Left renal pelvis (tissue), 4 donors: Measurements from ENCODE around the gene MRAS. TPM values are rescaled to one million over a fixed set of nuclear protein-coding genes. Genes with fewer than 3 reads are reported as not detected.

Source experiments
- DNase-seq, 4 donors: peaks; one replicate each; pipeline ENCODE4 v3.0.0-alpha.2; 2013; ENCODE audit warnings: low read depth in 4 of 4, low spot score in 3 of 4
- polyA plus RNA-seq, 4 donors: library from polyadenylated mRNA; unstranded; fragments of 120-200 nt; gene quantifications; one replicate each; pipeline ENCODE4 v1.2.1, GENCODE V29; 2013; ENCODE audit not compliant: insufficient read length in 4 of 4

MRAS gene
- 10 to 100 TPM; 30.0 to 34.8 (median 31.7) TPM for polyA plus RNA-seq

DNA sequence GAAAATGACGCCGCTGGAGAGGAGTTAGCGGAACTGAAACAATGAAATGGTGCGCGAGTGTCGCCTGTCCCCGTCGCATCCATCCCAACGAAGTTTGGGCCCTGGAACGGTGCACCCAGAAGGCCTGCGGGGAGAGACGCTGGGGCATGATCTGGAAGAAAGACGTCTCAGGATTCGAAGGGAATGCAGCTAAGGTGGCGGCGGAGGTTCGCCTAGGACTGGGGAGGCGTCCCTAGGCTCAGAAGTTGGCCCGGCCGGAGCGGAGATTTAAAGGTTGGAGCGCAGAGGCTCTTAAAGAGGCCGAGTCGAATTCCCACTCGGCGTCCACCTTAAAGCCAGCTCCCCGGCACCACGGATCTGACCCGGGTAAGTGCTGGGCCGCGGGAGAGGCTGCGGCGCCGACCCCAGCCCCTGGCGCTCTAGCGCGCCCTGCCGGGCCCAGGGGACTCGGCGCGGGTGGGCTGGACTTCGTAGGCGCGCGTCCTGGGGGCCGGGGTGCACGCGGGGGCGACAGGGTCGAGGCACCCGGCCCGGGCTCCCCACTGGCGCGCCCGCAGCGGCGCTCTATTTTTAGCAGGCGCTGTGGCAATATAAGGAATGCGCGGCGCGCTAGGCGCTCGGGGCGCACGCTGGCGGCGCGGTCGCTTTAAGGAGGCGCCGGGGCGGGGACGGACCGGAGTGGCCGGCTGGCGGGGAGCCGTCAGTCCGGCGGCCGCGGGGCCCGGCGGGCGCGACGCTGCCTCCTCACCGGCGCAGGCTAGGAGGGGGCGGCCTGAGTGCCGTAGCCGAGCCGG lies at the start of gene MRAS:
TSS of gene MRAS (plus strand) at position 620 of the 794 bp plus-strand sequence. CDS start 24,305 bp downstream, outside the sequence.
- DNase-seq: peak in 2 of 4 donors; percentile 41 to 57

DNA sequence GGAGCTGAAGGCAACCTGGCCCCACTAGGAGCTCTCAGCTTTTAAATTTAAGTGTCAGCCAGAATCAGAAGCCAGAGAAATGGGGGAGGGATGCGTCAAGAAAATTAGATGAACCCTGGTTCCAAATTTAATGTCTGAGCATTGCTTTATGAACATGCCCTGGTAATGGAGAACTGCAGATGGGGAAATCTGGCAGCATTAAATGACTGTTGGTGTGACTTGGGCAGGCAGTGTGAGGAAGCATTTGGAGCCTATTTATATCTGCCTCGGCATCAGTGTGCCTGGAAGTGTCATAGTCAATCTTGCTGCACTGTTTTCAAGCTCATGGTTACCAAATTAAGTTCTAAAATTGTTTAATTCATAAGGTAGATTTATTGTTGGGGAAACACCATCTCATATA lies 47.7 kb upstream of the MRAS start:
- DNase-seq: no peak

DNA sequence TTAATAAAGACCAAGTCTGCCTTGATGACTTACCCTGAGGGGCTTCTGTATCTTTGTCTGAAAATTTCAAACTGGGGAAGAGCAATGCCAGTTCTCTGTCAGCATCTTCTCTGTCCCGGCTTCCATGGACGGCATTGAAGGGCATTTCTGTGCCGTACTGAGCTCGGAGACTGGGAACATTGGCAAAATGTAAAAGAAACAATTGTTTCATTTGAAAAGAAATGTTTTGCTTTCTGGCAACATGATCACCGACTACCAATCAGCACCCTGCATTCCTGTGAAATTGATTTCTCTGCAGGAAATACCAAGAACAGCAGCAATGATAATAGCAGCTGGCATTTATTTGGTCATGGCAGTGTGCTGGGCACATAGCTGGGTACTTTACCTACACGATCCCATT lies 44.9 kb upstream of the MRAS start:
- no peak for DNase-seq

DNA sequence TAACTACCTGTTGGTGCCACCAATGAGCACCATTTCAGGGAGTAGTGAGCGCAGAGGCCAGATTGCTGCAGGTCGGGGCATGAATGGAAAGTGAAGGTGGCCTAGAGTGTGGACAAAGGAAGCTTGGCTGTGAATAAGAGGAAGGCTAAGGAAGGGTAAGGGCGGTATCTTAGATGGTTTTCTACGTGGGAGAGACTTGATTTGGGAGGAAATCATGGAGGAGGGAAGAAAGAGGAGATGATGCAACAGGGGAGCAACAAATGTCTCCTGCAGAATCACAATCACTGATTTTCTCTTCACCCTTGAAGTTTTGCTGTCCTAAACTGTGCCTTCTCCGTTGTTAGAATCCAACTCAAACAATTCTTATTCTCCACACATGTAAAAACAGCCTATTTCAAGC lies 40.5 kb upstream of the MRAS start:
- no peak for DNase-seq

DNA sequence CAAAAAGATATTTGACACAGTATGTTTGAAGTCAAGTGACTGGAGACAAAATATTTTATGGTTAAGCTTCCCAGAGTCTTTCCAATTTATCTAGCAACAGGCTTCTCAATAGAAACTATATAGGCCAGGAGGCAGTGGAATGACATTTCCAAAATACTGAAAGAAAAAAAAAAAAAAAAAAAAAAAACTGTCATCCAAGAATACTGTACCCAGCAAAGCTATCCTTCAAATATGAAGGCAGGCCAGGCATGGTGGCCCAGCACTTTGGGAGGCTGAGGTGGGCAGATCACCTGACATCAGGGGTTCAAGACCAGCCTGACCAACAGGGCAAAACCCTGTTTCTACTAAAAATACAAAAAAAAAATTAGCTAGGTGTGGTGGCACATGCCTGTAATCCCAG lies 39.6 kb upstream of the MRAS start:
- no peak for DNase-seq

DNA sequence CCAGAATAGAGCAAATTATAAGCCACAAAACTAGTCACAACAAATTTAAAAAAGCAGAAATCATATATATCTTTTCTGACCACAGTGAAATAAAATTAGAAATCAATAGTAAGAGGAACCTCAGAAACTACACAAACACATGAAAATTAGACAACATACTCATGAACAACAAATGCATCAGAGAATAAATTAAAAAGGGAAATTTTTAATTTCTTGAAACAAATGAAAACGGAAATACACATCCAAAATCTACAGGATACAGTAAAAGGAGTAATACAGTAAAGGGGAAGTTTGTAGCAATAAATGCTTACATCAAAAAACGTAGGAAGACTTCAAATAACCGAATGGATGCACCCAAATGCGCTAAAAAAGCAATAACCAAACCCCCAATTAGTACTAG lies 37.9 kb upstream of the MRAS start:
- no peak for DNase-seq

DNA sequence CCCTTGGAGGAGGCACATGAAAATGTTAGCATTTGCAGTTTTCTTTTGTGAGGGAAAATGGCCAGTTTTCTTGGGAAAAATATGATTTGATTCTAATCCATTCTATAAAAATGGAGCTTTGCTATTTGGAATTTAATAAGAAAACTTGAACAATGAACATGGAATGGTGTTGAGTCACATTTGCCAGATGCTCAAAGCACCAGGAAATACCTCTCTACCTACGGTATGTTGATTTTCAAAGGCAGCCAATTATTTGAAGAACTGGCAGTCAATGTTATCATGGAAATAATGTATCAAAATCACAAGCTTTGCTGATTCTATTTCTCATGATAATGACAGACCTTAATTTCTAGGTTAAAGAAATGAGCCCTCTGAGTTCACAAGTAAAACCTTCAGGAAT lies 33.6 kb upstream of the MRAS start:
- DNase-seq: no peak

DNA sequence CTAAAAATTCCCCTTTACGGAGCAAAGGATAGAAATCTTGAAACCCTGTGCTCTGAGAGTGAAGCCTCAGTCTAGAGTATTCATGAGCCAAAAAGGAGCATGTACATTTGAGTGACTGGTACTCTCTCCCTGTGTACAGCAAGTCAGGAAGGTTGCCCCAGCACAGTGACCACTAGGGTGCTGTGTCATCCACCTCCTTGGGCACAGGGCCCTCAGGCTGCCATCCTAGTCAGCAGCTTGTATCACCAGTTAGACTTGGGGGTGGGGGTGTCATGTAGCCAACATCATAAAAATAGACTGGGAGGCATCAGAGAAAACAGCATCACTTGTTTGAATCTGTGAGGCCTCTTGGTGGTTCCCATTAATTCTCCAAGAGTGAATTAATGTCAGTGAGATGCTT lies 30.7 kb upstream of the MRAS start:
- no peak for DNase-seq

DNA sequence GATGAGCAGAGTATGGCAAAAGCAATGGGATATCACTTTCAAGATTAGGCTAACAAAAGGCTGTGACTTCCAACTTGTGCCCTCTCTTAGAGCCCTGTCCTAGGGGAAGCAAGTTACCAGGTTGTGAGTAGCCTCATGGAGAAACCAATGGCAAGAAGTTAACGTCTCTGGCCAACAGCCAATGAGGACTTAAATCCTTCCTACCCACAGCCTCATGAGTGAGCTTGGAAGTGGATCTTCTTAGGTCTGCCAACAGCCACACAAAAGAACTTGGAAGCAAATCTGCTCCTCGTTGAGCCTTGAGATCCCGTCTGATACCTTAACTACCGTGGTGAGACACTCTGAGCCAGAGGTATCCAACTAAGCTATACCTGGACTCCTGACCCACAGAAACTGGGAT lies 24.4 kb upstream of the MRAS start:
- no peak for DNase-seq

DNA sequence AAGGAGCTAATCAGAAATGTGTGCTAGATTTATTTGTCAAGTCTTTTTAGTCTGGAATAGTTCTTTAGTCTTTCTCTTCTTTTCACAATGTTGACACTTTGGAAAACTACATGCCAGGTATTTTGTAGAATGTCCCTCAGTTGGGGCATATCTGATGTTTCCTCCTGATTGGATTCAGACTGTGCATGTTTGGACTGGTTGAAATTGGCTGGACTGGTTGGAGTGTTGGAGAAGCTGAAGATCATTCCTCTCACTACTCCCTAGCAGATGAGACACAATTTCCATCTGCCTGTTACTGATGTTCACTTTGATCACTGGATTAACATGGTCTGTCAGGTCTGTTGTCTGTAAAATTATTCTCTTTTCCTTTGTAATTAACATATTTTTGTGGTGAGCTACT lies 22.4 kb upstream of the MRAS start:
- no peak for DNase-seq

DNA sequence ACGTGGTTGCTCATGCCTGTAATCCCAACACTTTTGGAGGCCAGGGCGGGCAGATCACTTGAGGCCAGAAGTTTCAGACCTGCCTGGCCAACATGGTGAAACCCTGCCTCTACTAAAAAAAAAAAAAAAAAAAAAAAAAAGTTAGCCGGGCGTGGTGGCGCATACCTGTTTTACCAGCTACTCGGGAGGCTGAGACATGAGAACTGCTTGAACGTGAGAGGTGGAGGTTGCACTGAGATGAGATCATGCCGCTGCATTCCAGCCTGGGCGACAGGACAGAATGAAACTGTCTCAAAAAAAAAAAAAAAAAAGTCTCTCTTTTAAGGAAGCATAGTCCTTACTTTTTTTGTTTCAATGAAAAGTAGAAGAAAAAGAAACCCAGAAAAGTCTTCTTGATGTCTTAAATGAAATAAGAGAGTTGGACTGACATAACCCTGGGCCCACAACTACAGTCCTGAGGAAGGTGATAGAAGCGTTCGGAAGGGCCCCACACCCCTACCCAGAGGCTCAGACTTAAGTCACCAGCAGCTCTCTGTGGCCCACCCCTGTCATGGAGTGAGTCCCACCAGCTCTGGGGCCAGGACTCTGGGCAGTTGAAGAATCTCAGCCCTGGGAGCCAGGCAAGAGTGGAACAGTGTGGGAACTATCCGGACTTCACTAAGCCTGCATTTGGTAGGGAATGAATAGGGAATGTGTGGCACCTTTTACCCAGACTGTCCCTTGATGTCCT lies 21.3 kb upstream of the MRAS start:
- no peak for DNase-seq

DNA sequence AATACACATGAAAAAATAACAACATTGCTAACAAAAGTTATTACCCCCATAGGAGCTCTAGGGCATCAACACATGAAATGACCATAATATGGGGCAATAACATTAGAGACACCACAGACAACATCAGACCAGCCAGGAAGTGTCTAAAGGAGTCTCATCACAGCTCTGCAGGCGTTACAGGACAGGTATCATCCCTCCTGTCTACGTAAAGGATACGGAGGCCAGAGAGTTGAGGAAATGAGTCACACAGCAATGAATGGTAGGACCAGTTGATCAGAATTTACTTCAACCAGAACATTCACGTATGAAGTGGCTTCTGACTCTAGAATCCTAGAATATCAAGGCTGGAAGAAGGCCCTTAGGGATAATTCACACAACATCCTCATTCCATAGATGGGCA lies 20.5 kb upstream of the MRAS start:
- no peak for DNase-seq

DNA sequence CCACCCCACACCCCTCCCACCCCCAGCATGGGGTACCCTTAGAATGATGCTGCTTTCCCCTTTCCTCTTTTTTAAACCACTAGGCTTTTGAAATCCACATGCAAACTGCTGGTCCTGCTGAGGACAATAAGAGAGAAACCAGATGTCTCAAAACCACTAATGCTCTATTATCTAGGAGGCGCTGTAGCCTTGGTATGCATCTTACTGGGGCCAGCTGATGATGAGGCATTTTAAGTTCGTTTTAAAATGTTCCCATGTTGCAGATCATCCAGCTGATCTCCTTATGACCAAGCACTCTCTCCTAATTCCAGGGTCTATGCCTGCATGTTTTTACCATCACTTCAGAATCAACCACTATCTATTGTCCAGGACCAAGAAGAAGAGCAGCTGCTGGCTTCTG lies 20.0 kb upstream of the MRAS start:
- no peak for DNase-seq

DNA sequence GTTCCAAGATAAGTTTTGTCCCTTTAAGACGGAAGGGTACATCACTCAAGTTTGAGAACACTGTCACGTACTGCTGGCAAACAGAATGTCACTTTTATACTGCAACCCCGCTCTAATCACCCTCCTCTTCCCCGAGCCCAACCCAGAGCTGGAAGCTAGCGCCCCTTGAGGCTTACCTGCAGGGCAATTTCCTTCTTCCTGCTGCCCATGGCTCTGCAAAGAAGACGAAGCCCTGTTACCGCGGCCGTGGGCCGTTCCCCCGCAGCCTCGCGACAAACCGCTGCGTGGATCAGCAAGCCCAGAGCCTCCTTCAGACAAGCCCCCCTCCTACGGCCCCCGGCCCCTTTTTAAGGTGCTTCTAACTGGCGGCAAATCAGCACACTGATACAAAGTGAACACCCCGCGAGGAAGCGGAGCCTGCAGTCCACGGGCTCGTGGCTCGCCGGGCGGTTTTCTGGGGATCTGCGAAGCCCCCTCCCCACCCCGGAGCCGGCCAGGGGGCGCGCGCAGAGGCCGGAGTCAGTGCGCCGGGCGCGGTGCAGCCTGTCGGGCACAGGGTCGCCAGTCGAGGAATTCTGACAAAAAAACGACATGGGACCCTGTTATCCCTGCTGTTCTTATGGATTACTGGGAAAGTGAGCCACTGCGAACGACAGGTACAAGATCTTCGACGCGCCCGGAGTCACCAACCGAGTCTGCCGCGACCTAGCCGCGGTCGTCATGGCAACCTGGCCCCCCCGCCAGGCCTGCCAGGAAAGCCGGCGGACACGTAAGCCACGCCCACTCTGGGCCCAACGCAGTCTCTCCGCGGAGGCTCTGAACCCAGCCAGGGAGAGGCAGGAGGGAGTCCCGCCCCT lies 19.0 kb upstream of the MRAS start, which contains the start of gene NME9:
TSS of gene NME9 (minus strand) at position 725 of the 857 bp plus-strand sequence. CDS start at position 209, 516 bp downstream.
- DNase-seq: peak in 2 of 4 donors; percentile 69 to 80

DNA sequence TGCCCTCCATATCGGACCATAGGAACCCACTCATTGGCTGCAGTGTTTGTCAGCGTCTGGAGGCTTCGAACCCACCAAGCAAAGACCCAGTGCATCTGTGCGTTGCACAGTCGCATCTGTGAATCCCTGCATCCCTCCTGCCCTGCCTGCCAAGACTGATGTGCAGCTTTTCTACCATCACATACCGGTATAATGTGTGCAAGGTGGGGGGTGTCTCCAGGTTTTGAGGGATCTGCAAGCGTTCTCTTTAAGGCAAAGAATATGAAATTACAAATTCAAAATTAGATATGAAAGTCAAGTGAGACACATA lies 18.4 kb upstream of the MRAS start:
- no peak for DNase-seq

DNA sequence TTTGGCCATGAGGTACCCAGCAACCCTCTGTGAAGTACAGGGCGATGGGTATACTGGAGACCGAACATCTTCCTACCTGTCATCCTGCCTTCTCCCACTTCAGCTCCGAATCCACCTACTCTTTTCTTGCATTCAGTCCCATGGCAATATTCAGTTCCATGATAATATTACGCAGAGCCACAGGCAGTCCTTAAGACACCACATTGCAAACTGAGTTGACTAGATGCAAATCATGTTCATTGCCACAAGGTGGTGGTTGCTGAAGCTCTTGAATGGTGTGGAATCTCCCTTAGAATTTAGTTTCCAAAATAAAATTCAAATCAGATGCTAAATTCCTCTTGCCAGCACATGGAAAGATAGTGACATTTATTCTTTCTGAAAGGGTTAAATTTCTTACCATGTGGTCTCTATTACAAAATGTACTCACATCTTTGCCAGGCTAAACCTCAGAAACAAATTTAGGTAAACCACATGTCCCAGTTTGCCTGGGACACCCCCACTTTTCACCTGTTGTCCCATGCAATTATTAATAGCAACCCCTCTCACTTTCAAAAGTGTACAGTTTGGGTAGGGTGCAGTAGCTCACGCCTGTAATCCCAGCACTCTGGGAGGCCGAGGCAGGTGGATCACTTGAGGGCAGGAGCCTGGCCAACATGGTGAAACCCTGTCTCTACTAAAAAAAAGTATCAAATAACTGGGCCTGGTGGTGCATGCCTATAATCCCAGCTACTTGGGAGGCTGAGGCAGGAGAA lies 17.1 kb upstream of the MRAS start:
- DNase-seq: no peak

DNA sequence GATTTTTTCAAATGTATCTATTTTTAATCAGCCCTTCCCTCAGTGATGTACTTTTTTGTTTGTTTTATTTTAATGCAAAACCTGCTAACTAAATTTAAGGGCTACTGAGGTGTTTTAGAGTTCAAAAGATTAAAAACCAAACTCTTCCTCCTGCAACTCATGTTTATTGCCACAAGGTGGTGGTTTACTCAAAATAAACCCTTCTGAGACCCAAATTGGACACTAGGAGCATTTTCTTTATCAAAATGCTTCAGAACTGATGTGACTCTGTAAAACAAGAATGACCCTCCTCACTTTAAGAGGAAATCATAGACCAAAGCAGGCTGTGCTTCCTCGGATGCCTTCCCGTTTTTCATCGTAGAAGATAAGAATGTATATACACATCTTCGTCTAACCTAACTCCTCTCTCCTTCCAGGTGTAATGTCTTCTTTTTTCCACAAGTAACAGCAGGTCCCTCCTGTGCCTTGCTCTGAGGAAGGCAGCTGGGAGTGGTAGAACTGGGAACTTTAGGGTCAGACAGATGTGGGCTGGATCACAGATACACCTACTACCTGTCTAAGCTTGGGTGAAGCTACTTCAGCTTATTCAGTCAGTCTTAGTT lies 15.8 kb upstream of the MRAS start:
- no peak for DNase-seq

DNA sequence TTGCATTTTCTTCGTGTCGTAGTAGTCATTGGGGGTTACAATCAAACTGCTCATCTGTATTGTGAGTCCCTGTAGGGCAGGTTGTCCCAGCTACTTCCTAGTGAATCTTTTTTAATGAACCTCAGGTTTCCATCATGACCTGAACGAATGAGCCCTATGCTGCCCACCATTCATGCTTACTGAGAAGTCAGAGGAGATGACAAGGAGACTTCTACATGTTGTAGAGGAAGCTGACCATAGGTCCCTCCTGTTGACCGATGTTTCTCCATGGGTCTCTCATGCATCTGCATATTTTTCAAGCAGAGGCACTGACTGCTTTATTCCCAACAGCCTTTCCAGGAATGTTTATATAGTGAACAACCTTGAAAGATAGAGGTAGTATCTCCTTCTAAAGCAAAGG lies 13.8 kb upstream of the MRAS start:
- DNase-seq: no peak

DNA sequence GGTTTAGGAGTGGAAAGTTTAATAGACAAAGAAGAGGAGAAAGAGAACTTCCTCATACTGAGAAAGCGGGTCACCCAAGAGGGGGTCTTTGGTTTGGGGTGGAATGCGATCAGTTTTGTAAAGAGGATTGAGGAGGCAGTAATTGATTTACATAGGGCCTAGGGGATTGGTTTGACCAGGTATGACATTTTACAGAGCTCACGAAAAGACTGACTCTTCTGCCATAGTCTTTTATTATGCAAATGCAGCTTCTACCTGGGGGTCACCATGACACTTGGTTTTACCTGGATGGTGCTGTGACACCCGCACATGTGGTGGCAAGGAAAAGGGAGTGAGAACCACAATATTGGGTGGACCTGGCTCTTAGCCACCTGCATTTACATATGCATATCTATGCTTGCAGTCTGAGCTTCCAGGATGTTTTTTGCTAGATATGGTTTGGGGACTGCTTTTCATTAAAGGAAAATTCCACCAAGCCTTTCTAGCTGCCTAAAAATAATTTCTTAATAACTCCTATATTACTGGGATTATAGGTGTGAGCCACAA lies 11.9 kb upstream of the MRAS start:
- no peak for DNase-seq

DNA sequence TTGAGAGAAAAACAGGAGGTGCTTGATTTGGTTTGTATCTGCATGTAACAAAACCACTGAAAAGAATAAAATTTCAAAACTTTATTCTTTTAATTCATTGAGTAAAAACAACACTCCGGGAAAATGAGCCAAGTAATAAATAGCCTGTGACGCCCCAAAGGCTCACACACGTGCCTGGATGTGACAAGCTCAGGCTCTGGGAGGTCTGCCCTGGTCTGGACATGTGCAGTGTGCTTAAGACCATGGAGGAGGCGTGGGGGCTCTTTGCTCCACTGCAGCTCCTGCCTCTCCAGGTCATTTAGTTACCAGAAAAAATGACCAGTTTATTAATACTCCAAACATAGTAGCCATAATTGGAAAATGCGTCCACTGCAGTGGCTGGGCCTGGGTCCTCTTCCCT lies 10.1 kb upstream of the MRAS start:
- no peak for DNase-seq
